Fibroblast of lung (primary cell): ENCODE results near the gene NEDD4L. TPM values are rescaled to one million over a fixed set of nuclear protein-coding genes. Genes with fewer than 3 reads are reported as not detected.

Source experiments
- DNase-seq, 2 donors: peaks; one replicate each; pipeline versions ENCODE4 v3.0.0 to v3.0.0-alpha.2; 2010; ENCODE audit warnings: low read depth in 2 of 2
- H2AFZ ChIP-seq: 2 replicates; pipeline ENCODE4 v1.5.1; 2012; ENCODE audit warnings: low read length, control low read depth, inconsistent platforms
- H3K27ac ChIP-seq: 2 replicates; pipeline ENCODE4 v1.5.1; 2011; ENCODE audit warnings: low read length, control low read depth; ENCODE audit not compliant: insufficient read depth
- H3K27me3 ChIP-seq: 2 replicates; pipeline ENCODE4 v1.5.1; 2011; ENCODE audit warnings: mild to moderate bottlenecking, low read length; ENCODE audit not compliant: control insufficient read depth, insufficient read depth
- H3K36me3 ChIP-seq: 2 replicates; pipeline ENCODE4 v1.5.1; 2011; ENCODE audit warnings: low read length; ENCODE audit not compliant: control insufficient read depth, insufficient read depth
- H3K4me1 ChIP-seq: 2 replicates; pipeline ENCODE4 v1.5.1; 2011; ENCODE audit warnings: low read length; ENCODE audit not compliant: control insufficient read depth, insufficient read depth; ENCODE audit errors: extremely low read depth
- H3K4me2 ChIP-seq: 2 replicates; pipeline ENCODE4 v1.5.1; 2011; ENCODE audit warnings: low read length, control low read depth; ENCODE audit not compliant: insufficient read depth; ENCODE audit errors: extremely low read depth
- H3K4me3 ChIP-seq, 4 experiments: fragments of 200-600 bp in 1 of 4; sonication (generic) in 1 of 4; replicated peaks in 1 of 4; 2 replicates each; pipeline ENCODE4 v1.5.1; 2011 to 2016; ENCODE audit warnings: low read length in 4 of 4, low read depth in 3 of 4, mild to moderate bottlenecking in 3 of 4, control low read depth in 2 of 4, inconsistent platforms in 1 of 4, mixed read lengths in 1 of 4; ENCODE audit not compliant: insufficient read depth in 1 of 4; ENCODE audit errors: control extremely low read depth in 1 of 4
- H3K79me2 ChIP-seq: 2 replicates; pipeline ENCODE4 v1.5.1; 2012; ENCODE audit warnings: mild to moderate bottlenecking, low read length, inconsistent platforms; ENCODE audit not compliant: control insufficient read depth, insufficient read depth
- H3K9ac ChIP-seq: 2 replicates; pipeline ENCODE4 v1.5.1; 2011; ENCODE audit warnings: mild to moderate bottlenecking, low read length, control low read depth; ENCODE audit not compliant: insufficient read depth
- H3K9me3 ChIP-seq: 2 replicates; pipeline ENCODE4 v1.5.1; 2012; ENCODE audit warnings: low read depth, low read length; ENCODE audit not compliant: control insufficient read depth, insufficient read depth
- H4K20me1 ChIP-seq: 2 replicates; pipeline ENCODE4 v1.5.1; 2011; ENCODE audit warnings: low read length; ENCODE audit not compliant: control insufficient read depth, insufficient read depth; ENCODE audit errors: extremely low read depth
- CTCF ChIP-seq, 2 donors: IDR thresholded peaks in 1 of 2; conservative IDR thresholded peaks in 1 of 2; 1 replicate in 1 of 2; 2 replicates in 1 of 2; pipeline ENCODE4 v1.5.1; 2011 to 2012; ENCODE audit warnings: low read length in 2 of 2, control low read depth in 1 of 2, inconsistent platforms in 1 of 2, low read depth in 1 of 2, mild to moderate bottlenecking in 1 of 2
- EZH2 ChIP-seq: IDR thresholded peaks from 2 replicates; pipeline ENCODE4 v1.5.1; 2012; ENCODE audit warnings: low read length, control low read depth, mild to moderate bottlenecking; ENCODE audit errors: missing control alignments
- polyA plus RNA-seq, 2 donors: library from polyadenylated mRNA; depleted of rRNA in 1 of 2; stranded (reverse) in 1 of 2; unstranded in 1 of 2; fragments of >200 nt; gene quantifications; 2 replicates each; pipeline ENCODE4 v1.2.1, GENCODE V29; 2011 to 2012; ENCODE audit warnings: missing spikeins in 1 of 2
- total RNA-seq: library from RNA; depleted of rRNA; stranded (reverse); fragments of >200 nt; gene quantifications from 2 replicates; pipeline ENCODE4 v1.2.1, GENCODE V29; 2014

Gene NEDD4L
- total and polyA plus RNA-seq, 2 donors (not counting 1 experiment from before 2014, with no cell fraction given) = 5.5 to 18.7 TPM

- Histone ChIP-seq H3K27me3 (no peaks in the 10 kb centered on the region), H3K79me2 (no peaks in the 10 kb centered on the region), H4K20me1 (no peaks in the 10 kb centered on the region), H3K9me3 (no peaks in the 10 kb centered on the region), H3K4me1 (no peaks in the 10 kb centered on the region), H2AFZ (no peak overlapping the region), H3K27ac (no peak overlapping the region), H3K4me3 (no peak overlapping the region), H3K9ac (no peak overlapping the region), H3K4me2 (no peak overlapping the region), H3K36me3 (no peaks in the 10 kb centered on the region)
- no peak for DNase-seq
- TF ChIP-seq EZH2 (no peak), CTCF (conservative IDR thresholded peaks at IDR 0.05 in 1 of 2, IDR thresholded peaks at IDR 0.05 in 1 of 2; ENCODE audit: low read depth in 1 of 2, low read length in 2 of 2) (no peak)
Observed at GRCh38 chr18:58015065-58015780, 28.8 kb upstream of the NEDD4L start.

- TF ChIP-seq EZH2 (no peak), CTCF (conservative IDR thresholded peaks at IDR 0.05 in 1 of 2, IDR thresholded peaks at IDR 0.05 in 1 of 2; ENCODE audit: low read depth in 1 of 2, low read length in 2 of 2) (no peak)
- Histone ChIP-seq H3K9ac (no peak overlapping the region), H3K4me3 (no peak overlapping the region), H3K9me3 (no peaks in the 10 kb centered on the region), H3K4me1 (no peaks in the 10 kb centered on the region), H2AFZ (no peak overlapping the region), H3K27me3 (no peaks in the 10 kb centered on the region), H3K79me2 (no peaks in the 10 kb centered on the region), H3K36me3 (no peaks in the 10 kb centered on the region), H4K20me1 (no peaks in the 10 kb centered on the region), H3K27ac (no peak overlapping the region), H3K4me2 (no peak overlapping the region)
- no peak for DNase-seq
Observed at GRCh38 chr18:58017267-58017666, 26.8 kb upstream of the NEDD4L start.

GRCh38 chr18:58020567-58021107 is 23.4 kb upstream of the NEDD4L start:
- TF ChIP-seq EZH2 = no peak
- no peak for TF ChIP-seq CTCF (conservative IDR thresholded peaks at IDR 0.05 in 1 of 2, IDR thresholded peaks at IDR 0.05 in 1 of 2; ENCODE audit: low read depth in 1 of 2, low read length in 2 of 2)
- Histone ChIP-seq H3K9ac (no peak overlapping the region), H3K79me2 (no peaks in the 10 kb centered on the region)

More at GRCh38 chr18:58020567-58021107, 23.4 kb upstream of the NEDD4L start:
- no peak overlapping the region for H3K27ac ChIP-seq
- no peaks in the 10 kb centered on the region for H4K20me1 ChIP-seq
- H3K4me1 ChIP-seq = no peaks in the 10 kb centered on the region
- no peak for DNase-seq
- H3K36me3 ChIP-seq = no peaks in the 10 kb centered on the region
- no peaks in the 10 kb centered on the region for H3K9me3 ChIP-seq
- no peak overlapping the region for H3K4me2 ChIP-seq
- H3K27me3 ChIP-seq = no peaks in the 10 kb centered on the region
- no peak overlapping the region for H2AFZ ChIP-seq
- H3K4me3 ChIP-seq = no peak overlapping the region
